NB4 (cell line): ENCODE data around the gene WDR13.
A peak's percentile ranks its signal among the peaks of the same experiment; 100 is the strongest.

Experiments
- DNase-seq: peaks from one replicate; pipeline ENCODE4 v3.0.0; 2010; ENCODE audit warnings: low read depth
- H3K4me3 ChIP-seq: one replicate; pipeline ENCODE4 v1.5.1; 2011; ENCODE audit warnings: mild to moderate bottlenecking, low read depth, low read length, moderate library complexity
- MAX ChIP-seq: IDR thresholded peaks from 2 replicates; pipeline ENCODE4 v1.6.1; 2011; ENCODE audit warnings: low read depth, low read length
- MYC ChIP-seq: IDR thresholded peaks from 2 replicates; pipeline ENCODE4 v1.6.1; 2011; ENCODE audit warnings: low read depth, low read length
- POLR2A ChIP-seq: IDR thresholded peaks from 2 replicates; pipeline ENCODE4 v1.6.1; 2011; ENCODE audit warnings: mild to moderate bottlenecking; ENCODE audit not compliant: insufficient read length; ENCODE audit errors: extremely low read depth
- TF ChIP-seq, protein P1 (sequence below): IDR thresholded peaks from one replicate; pipeline ENCODE4 v1.5.1; 2012; ENCODE audit warnings: low read depth, low read length

Gene WDR13

GRCh38 chrX:48616576-48616975 is 19.3 kb downstream of the WDR13 start:
- DNase-seq: peak; percentile 85
- H3K4me3 ChIP-seq: peak overlapping the region; percentile 6
- TF ChIP-seq MYC (no peak), MAX (no peak), POLR2A (no peak)
- TF ChIP-seq, protein P1, sequence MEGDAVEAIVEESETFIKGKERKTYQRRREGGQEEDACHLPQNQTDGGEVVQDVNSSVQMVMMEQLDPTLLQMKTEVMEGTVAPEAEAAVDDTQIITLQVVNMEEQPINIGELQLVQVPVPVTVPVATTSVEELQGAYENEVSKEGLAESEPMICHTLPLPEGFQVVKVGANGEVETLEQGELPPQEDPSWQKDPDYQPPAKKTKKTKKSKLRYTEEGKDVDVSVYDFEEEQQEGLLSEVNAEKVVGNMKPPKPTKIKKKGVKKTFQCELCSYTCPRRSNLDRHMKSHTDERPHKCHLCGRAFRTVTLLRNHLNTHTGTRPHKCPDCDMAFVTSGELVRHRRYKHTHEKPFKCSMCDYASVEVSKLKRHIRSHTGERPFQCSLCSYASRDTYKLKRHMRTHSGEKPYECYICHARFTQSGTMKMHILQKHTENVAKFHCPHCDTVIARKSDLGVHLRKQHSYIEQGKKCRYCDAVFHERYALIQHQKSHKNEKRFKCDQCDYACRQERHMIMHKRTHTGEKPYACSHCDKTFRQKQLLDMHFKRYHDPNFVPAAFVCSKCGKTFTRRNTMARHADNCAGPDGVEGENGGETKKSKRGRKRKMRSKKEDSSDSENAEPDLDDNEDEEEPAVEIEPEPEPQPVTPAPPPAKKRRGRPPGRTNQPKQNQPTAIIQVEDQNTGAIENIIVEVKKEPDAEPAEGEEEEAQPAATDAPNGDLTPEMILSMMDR: no peak

DNA sequence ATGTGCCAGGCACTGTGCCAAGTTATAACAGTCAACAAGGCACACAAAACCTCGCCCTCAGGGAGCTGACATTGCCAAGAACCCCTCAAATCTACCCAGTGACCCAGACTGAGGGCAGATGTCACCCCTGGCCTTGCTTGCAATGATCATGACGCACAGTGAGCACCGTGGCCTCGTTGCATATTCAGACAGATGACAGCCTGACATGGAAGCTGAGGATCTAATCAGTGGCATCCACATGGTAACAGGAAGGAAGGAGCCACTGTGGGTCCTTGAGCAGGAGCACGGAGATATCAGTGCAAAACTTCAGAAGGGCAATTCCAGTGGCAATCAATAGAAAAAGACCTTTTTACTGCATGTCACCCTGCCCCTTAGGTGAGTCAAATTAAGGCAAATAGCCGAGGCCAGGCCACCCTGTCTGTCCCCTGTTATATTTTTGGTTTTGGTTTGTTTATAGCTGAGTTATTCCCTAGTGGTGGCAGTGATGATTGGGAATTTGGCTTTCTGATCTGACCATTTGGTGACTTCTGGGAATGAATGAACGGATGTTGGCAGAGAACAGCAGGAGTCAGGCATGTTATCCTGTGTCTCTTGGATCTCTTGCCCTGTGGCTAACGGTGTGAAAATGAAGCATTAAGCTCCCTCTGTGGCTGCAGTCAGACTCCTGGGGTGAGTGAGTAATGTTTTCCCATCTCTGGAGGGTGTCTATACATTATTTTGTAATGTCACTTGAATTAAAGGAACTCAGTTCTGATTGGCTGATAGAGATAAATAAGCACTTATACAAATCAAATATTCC is 20.4 kb downstream of the WDR13 start:
- peak; percentile 41 for DNase-seq
- no peak for TF ChIP-seq POLR2A
- no peak for TF ChIP-seq MAX
- TF ChIP-seq, protein P1: no peak
- TF ChIP-seq MYC: no peak
- H3K4me3 ChIP-seq: no peak overlapping the region

DNA sequence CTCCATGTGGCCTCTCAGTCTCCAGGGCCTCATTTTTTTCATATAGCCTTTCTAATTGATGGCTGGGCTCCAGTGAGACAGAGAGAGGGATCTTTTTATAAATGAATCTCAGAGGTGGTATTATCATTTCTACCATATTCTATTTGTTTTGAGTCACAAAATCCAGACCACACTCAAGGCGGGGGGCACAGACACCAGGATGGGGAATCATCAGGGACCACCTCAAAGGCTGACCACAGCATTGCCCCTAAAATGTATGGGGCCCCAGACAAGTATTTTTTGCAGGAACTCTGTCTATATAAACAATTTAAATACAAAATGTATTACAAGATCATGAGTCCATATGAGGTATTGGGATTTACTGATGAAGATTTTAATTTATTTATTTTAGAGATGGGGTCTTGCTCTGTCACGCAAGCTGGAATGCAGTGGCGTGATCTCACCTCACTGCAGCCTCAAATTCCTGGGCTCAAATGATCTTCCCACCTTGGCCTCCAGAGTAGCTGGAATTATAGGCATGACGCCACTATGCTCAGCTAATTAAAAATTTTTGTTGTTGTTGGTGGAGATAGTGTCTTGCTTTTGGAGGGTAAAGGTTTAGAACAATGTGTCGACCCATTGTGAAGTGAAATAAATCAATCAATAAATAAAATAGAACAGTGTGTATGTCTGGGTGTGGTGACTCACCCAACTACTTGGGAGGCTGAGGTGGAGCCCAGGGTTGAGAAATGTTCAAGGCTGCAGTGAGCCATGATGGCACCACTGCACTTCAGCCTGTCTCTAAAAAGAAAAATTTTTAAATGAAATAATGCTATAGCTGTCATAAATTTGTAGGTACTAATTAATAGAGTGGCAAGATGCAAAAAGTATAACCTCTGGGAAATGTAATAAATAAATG is 29.4 kb downstream of the WDR13 start:
- TF ChIP-seq MYC (no peak), POLR2A (no peak), MAX (no peak)
- TF ChIP-seq, protein P1: no peak
- no peak overlapping the region for H3K4me3 ChIP-seq
- DNase-seq: peak; percentile 18

GRCh38 chrX:48631376-48632090 is 34.2 kb downstream of the WDR13 start:
- DNase-seq: peak; percentile 80
- no peak overlapping the region for H3K4me3 ChIP-seq
- TF ChIP-seq, protein P1: peak; percentile 18
- TF ChIP-seq MAX: no peak

GRCh38 chrX:48632207-48632606 is 34.9 kb downstream of the WDR13 start:
- no peak for DNase-seq
- TF ChIP-seq MAX (no peak), POLR2A (no peak), MYC (no peak)
- TF ChIP-seq, protein P1: no peak
- H3K4me3 ChIP-seq: no peak overlapping the region
